RWPE2 (cell line): ENCODE measurements around the gene PRR5L.
"Not testable (repeated sequence)": the region's sequence is repeated elsewhere in the genome, so short reads cannot be mapped to it uniquely, and the experiment has no call there.

ENCODE experiments used
- ATAC-seq: fragments of 200-7000 bp; cut with Tn5 transposase; 3 replicates; pipeline ENCODE4 v1.9.1; 2021; ENCODE audit warnings: low read depth
- DNase-seq: peaks from one replicate; pipeline ENCODE4 v3.0.0-alpha.2; 2020; ENCODE audit warnings: low spot score
- H3K27ac ChIP-seq: fragments of 450-650 bp; 2 replicates; pipeline ENCODE4 v1.5.1; 2017; ENCODE audit warnings: mild to moderate bottlenecking; ENCODE audit not compliant: poor library complexity, severe bottlenecking
- H3K27me3 ChIP-seq: fragments of 250-450 bp; sonication (Bioruptor Pico); 2 replicates; pipeline ENCODE4 v1.5.1; 2021; ENCODE audit warnings: mild to moderate bottlenecking, moderate library complexity; ENCODE audit not compliant: insufficient read depth, poor library complexity, severe bottlenecking
- H3K36me3 ChIP-seq: fragments of 250-450 bp; sonication (Bioruptor Pico); 2 replicates; pipeline ENCODE4 v1.5.1; 2020; ENCODE audit warnings: low read depth, mild to moderate bottlenecking, moderate library complexity
- H3K4me1 ChIP-seq: fragments of 250-450 bp; sonication (Bioruptor Pico); 2 replicates; pipeline ENCODE4 v1.5.1; 2021; ENCODE audit warnings: mild to moderate bottlenecking, moderate library complexity; ENCODE audit not compliant: insufficient read depth, poor library complexity, severe bottlenecking
- H3K4me3 ChIP-seq: fragments of 250-450 bp; sonication (Bioruptor Pico); 2 replicates; pipeline ENCODE4 v1.5.1; 2021; ENCODE audit warnings: mild to moderate bottlenecking, moderate library complexity; ENCODE audit not compliant: severe bottlenecking
- H3K9me3 ChIP-seq: fragments of 250-450 bp; sonication (Bioruptor Pico); 2 replicates; pipeline ENCODE4 v1.5.1; 2021; ENCODE audit warnings: mild to moderate bottlenecking, moderate library complexity; ENCODE audit not compliant: severe bottlenecking
- CTCF ChIP-seq: fragments of 450-650 bp; IDR thresholded peaks from one replicate; pipeline ENCODE4 v1.5.1; 2017; ENCODE audit warnings: mild to moderate bottlenecking, moderate library complexity; ENCODE audit not compliant: poor library complexity, severe bottlenecking

PRR5L gene

GRCh38 chr11:36314434-36314767, 18.3 kb downstream of the PRR5L start:
- Histone ChIP-seq H3K27ac (no peak overlapping the region), H3K27me3 (no peaks in the 10 kb centered on the region), H3K4me1 (peaks cover 39% of the 10 kb centered on the region), H3K4me3 (no peak overlapping the region), H3K36me3 (no peaks in the 10 kb centered on the region), H3K9me3 (no peaks in the 10 kb centered on the region)
- no peak for DNase-seq
- no peak for ATAC-seq
- TF ChIP-seq CTCF, result no peak

- H3K4me1 ChIP-seq, result peaks cover 32% of the 10 kb centered on the region
- DNase-seq, result no peak
- no peak for TF ChIP-seq CTCF
- no peak for ATAC-seq
- no peaks in the 10 kb centered on the region for H3K36me3 ChIP-seq
- H3K4me3 ChIP-seq, result no peak overlapping the region
- no peaks in the 10 kb centered on the region for H3K27me3 ChIP-seq
- H3K9me3 ChIP-seq, result no peaks in the 10 kb centered on the region
- H3K27ac ChIP-seq, result no peak overlapping the region
Measured at GRCh38 chr11:36316049-36316448, 20.0 kb downstream of the PRR5L start.

GRCh38 chr11:36317992-36318391, 21.9 kb downstream of the PRR5L start:
- peaks cover 12% of the 10 kb centered on the region for H3K4me1 ChIP-seq
- no peak overlapping the region for H3K4me3 ChIP-seq
- no peaks in the 10 kb centered on the region for H3K27me3 ChIP-seq
- H3K27ac ChIP-seq, result no peak overlapping the region
- no peaks in the 10 kb centered on the region for H3K36me3 ChIP-seq
- DNase-seq, result no peak
- H3K9me3 ChIP-seq, result no peaks in the 10 kb centered on the region
- no peak for ATAC-seq
- no peak for TF ChIP-seq CTCF

- not testable (repeated sequence) for H3K27me3 ChIP-seq, H3K4me3 ChIP-seq, H3K4me1 ChIP-seq, H3K27ac ChIP-seq, H3K36me3 ChIP-seq, ATAC-seq, H3K9me3 ChIP-seq, DNase-seq
Measured at GRCh38 chr11:36324956-36325355, 28.9 kb downstream of the PRR5L start.

- H3K27me3 ChIP-seq, H3K36me3 ChIP-seq, DNase-seq, H3K4me3 ChIP-seq, H3K9me3 ChIP-seq, H3K27ac ChIP-seq, ATAC-seq, H3K4me1 ChIP-seq: not testable (repeated sequence)
Measured at GRCh38 chr11:36325403-36325802, 29.3 kb downstream of the PRR5L start.

GRCh38 chr11:36326524-36327419, 30.7 kb downstream of the PRR5L start:
- Histone ChIP-seq H3K27me3 (no peaks in the 10 kb centered on the region), H3K4me3 (no peak overlapping the region), H3K4me1 (no peaks in the 10 kb centered on the region), H3K36me3 (no peaks in the 10 kb centered on the region), H3K27ac (no peak overlapping the region), H3K9me3 (no peaks in the 10 kb centered on the region)
- ATAC-seq, result no peak
- no peak for TF ChIP-seq CTCF
- no peak for DNase-seq
